Stimulated activated CD4-positive, alpha-beta T cell treated with anti-CD3 and anti-CD28 coated beads, Interleukin-1b, Interleukin-23, amount 100 ng/mL, for 24 hours (primary cell): ENCODE data around the gene STOML1.
"Not testable (repeated sequence)": the region's sequence is repeated elsewhere in the genome, so short reads cannot be mapped to it uniquely, and the experiment has no call there.

Experiments
- DNase-seq, 4 experiments: peaks; one replicate each; pipeline ENCODE4 v3.0.0-alpha.2; 2020; ENCODE audit warnings: low read depth in 4 of 4, low spot score in 1 of 4

Gene STOML1

DNA sequence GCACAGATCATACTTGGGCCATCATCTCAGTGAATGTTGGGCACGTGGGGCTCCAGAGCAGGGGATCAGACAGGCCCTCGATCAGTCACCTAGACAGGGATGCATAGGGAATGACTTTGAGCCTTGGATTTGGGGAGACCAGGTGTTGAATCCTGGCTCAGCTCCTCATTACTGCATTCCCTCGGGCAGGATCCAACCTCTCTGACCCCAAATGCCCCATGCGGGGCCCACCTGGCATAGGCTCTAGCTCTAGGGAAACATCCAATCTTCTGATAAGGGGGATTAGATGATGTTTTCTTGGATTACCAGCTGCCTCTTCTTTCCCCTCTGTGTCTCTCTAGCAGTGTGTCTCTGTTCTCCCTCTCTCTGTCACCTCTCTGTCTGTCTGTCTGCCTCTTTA lies 43.1 kb downstream of the STOML1 start:
- DNase-seq, result no peak

DNA sequence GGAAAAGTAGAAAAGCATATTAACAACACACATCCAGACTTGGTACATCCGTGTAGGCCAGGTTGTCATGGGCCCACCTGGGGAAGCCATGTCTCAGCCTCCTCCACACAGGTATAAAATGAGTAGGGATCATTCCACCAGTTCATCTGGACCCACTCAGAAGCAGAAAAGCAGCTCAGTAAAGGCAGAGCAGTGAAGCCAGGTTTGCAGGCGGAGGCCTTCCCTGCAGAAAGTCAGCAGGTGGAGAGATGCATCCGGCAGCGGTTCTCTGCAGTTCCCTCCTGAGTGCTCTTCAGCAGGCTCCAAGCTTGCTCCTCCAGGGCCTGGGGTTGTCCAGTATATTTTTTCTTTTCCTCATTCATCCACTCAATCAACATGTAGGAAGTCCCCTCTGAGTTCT lies 43.7 kb downstream of the STOML1 start:
- no peak for DNase-seq

DNA sequence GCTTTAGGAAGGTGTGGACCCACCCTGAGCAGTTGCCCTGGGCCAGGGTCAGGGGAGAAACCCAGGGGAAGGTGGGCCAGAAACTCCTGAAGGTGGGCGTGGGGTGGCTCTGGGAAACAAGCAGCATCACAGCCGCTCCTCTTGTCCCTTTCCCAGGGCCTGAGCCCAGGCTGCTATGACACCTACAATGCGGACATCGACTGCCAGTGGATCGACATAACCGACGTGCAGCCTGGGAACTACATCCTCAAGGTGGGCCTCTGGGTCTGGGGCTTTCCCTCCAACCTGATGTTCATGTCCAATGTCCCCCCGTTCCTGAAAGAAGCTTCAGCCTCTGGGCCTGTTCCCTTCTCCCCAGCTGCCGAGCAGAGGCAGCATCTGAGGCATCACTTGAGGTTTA lies 44.4 kb downstream of the STOML1 start:
- DNase-seq, result no peak

DNA sequence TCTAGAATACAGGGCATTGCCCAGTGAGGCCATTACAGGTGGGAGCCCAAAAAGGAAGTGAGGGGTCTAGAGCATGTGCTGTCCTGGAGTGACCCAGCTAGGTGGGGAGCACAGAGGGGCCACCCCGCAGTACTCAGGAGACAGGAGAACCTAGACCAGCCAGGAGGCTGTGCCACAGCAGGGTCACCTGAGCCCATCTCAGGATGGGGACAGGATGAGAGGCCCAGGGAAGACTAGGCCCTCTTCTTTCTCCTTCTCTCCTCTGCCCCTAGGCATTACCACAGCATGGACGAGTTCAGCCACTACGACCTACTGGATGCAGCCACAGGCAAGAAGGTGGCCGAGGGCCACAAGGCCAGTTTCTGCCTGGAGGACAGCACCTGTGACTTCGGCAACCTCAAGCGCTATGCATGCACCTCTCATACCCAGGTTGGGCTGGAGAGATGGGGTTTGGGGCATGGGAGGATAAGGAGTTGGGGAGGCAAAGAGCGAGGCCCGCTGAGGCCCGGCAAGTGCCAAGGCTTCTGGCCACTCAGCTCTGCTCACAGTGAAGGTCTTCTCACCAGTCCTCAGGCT lies 45.2 kb downstream of the STOML1 start:
- no peak for DNase-seq

DNA sequence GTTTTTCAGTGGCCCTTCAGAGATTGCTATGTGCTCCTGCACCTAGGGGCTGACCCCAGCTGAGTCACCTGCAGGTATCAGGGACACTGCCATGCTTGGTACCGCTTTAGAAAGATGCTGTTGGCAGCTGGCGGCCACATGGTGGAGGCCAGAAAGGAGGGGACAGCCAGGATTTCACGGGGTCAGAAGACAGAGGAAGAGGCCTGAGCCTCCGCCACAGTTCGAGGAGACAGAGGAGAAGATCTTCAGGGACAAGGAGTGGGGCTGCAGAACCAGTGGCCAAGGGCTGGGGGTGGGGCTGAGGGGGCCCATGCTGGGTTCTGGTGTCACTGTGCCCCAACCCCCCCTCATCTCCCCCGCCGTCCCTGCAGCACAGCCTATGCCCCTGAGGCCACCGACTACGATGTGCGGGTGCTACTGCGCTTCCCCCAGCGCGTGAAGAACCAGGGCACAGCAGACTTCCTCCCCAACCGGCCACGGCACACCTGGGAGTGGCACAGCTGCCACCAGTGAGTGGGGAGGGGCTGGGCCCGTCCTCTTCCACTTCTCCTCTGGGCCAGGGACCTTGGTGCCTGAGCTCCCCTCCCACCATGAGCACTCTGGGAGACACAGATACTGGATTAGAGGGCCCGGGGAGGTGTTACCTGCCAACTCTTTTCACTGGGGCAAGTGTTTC lies 45.9 kb downstream of the STOML1 start:
- no peak for DNase-seq

DNA sequence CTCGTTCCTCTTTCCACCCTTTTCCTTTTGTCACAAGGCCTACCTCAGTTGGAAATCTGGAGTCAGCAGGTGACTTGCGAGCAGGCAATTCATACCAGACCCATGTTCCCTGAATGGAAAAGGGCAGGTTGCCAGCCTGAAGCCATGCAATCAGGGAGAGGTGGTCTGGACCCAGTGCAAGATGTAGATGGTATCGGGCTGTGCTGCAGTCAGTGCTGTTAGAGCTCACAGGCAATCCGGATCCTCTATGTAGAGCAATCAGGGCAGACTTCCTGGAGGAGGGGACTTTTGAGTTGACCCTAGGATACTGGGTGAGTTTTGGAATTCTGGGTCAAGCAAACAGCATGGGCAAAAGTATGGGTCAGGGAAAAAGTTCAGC lies 47.0 kb downstream of the STOML1 start:
- DNase-seq, result no peak

DNA sequence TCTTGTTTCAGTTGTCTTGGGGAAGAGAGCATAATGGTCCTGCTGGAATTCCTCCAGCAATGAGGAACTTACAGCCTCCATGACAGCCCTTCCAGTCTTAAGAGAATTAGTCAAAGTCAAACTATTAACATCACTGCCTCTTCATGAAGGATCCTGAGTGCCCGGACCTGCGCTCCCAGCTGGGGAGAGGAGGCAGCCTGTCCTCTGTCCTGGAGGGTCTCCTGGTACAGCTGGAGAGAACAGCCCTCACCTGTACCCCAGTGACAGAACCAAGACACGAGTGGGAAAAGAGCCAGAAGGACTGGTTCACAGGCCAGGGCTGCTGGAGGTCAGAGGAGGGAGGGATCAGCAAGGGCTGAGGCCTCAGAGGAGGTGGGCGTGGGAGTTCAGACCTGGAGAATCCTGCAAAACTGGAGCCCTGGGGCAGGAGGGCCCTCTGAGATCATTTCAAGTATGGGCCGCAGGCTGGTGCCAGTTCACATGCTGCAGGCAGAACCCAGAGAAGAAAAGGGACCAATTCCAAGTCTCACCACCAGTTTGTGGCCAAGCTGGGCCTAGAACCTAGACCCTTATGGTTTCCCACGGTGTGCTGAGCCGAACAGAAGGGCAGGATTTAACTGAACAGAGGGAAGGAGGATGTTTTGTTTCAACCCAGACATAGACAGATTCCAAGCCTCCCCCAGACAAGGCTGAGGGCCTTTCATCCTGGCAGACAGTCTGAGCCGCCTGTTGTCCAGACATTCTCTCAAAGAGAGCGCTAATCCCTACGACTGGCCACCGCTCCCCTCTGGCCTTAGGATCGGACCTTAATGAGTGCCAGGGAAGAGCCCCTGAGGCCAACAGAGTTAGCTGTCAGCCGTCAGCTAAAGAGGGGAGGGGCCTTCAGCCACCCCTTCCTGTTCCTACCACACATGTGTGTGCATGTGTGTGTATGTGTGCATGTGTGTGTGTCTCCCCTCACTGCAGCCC lies 47.6 kb downstream of the STOML1 start:
- no peak for DNase-seq

DNA sequence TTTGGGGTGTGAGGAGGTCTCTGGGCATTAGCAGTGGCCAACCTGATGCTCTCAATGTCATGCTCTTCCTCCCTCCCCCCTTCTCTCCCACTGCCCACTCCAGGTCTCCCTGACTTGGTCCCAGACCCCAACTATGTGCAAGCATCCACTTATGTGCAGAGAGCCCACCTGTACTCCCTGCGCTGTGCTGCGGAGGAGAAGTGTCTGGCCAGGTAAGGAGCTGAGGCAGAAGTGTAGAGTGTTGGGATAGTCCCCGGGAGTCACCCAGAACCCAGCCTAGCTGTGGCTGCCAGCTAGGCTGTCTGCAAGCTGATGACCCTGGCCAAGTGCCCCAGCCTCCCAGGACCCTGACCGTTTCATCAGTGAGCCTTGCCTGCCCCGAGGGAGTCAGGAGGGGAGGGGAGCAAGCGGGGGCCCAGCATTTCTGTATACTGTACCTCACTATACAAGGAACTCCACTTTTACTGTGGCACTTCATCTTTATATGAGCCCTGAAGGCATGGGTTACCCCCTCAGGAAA lies 49.3 kb downstream of the STOML1 start:
- no peak for DNase-seq

DNA sequence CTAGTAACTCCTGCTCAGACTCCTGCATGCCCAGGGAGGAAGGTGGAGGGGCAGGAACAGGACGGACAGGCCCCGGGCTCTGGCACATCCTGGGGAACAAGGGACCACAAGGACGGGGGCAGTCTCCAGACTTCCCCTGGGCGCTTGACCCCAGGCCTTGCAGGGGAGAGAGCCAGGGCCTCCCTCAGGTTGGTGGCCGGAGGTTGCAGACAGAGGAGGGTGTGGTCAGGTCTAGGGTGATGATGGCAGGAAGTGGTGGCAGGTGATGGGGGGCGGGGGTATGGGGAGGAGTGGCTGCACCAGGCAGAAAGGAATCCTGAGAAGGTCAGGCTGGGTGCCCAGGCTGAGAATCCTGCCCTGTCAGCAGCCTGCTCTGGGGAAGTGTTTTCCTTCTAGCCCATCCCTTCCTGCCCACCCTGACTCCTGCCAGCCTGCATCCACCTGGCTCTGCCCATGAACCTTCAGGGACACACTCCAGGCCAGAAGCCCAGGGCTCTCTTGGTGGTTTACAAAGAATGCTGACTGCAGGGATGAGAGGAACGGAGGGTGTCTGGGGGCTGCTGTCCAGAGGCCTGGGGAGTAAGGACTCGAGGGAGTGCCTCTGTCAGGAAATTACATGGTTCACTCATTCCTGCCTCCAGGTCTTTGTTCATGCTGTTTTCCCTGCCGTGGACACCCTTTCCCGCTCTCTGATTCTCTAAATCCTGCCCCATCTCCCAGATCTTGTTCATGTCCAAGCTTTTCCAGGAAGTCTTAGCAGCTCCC lies 50.0 kb downstream of the STOML1 start:
- no peak for DNase-seq

DNA sequence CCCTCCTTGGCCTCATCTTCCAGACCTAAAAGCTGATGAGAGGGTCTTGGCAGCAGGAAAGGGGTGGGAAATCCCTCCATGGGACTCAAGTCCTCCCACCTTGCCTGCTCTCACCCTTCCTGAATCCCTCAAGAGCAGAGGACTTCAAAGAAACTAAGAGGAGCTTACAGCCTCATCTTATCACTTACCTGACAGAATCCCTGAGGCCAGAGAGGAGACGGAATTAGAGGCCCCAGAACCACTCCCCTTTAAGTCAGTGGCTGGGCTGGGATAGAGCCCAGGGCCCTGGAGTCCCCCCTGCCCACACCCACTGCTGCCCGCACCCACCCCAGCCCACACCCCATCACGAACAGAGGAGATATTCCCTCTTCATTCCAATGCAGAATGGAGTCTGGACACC lies 50.6 kb downstream of the STOML1 start:
- no peak for DNase-seq

DNA sequence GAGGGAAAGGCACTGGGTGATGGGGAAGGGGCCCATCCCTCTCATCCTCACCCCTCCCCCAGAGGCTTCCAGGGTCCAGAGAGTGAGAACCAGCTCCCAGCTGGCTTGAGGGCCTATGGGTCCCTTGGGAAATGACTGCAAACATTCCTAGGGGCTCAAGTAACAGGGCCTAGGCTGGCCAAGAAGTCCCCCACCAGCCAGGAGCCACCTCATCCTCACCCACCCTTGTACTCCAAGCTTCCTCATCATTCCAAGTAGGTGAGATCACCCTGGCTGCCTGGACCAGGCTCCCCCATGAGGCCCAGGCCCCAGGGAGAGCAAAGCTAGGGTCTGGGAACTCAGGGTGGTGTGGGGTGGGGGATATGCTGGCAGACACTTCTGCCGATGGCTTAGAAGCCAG lies 51.1 kb downstream of the STOML1 start:
- DNase-seq, result no peak

DNA sequence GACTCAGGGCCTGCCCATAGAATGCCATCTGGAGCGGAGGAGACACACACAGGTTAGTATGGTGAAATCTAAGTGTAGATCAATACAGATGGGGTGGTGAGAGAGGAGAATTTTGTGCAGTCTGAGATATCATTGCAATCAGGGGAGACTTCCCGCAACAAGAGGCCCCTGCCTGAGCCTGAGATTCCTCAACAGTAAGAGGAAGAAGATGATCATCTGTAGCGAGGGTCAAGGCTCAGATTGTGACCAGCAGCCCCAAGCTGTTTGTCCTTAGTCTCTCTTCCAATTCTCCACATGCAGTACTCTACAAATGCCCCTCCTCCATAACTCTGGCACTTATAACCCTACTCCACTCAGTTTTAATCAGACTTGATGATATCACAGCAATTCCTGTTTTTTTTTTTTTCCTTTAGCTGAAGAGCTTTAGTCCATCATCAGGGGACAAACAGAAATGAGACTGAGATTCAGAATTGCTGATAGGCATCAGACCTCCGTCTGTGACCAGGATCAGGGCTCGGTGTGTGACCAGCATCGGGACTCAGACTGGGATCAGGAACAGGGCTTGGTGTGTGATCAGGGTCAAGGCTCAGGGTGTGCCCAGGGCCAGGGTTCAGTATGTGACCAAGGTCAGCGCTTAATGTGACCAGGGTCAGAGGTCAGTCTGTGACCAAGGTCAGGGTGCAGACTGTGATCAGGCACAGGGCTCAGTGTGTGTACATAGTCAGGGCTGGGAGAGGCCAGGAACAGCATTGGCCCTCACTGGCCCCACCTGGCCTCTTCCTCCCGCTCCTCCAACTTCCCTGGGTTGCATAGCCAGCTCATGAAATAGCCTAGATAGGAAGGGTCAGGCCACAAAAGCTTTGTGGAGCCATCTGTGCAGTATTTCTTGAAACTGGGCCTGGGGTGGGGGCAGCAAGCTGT lies 51.8 kb downstream of the STOML1 start:
- no peak for DNase-seq

DNA sequence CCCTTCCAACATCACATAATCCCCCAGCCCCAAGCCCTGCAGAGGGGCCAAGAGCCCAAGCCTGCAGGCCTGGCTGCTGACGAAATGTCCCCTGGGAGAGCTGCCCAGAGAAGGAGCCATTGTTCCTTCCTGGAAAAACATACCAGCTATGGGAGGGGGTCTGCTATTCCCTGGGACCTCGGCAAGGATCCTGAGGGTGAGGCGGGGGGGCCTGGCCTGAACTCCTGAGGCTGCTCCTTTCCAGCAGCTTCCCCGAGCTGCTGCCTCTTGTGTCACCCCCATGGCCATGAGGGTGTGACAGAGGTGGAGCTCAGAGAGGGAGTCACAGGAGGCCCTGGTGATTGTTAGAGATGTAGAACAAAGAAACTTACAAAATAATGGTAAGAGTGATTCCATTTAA lies 53.0 kb downstream of the STOML1 start:
- DNase-seq, result no peak

DNA sequence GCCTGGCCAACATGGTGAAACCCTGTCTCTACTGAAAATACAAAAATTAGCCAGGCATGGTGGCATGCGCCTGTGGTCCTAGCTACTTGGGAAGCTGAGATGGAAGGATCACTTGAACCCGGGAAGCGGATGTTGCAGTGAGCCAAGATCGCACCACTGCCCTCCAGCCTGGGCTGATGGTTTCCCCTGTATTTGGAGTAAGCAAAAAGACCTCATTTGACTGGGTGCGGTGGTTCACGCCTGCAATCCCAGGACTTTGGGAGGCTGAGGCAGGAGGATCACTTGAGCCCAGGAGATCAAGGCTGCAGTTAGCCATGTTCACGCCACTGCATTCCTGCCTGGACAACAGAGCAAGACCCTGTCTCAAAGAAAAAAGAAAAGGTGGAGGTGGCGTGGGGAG lies 53.6 kb downstream of the STOML1 start:
- DNase-seq, result not testable (repeated sequence)

DNA sequence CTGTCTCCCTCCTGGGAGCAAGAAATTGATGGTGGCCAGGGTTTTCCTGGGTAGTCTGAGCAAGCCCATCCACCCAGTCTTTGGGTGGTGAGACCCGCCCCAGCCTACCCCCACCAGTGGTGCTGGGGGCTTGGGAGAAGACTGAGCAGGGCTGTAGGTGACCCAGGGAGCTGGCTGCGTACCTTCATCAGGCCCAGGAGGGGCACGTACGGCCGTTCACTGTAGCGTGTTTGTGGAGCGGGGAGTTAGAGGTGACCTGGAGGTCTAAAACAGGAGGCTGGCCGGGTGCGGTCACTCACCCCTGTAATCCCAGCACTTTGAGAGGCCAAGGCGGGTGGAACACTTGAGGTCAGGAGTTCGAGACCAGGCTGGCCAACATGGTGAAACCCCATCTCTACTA lies 54.4 kb downstream of the STOML1 start:
- DNase-seq, result no peak

DNA sequence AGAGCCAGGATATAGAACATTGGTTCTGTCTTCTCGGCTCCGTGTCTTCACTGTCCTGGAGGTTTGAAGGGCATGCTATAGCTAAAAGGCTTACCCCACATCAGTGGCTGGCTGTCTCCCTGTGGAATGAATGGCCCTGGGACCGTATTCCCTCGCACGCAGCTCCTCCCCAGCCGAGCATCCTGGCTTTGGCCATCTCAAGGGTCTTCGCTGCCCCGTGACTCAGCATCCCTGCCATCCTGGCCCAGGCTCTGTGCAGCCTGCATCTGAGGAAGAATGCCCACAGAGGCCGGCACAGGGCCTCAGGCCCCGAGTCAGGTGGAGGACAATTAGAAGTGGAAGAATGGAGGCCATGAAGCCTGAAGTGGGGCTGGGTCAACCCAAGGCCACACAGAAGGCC lies 54.8 kb downstream of the STOML1 start:
- no peak for DNase-seq

DNA sequence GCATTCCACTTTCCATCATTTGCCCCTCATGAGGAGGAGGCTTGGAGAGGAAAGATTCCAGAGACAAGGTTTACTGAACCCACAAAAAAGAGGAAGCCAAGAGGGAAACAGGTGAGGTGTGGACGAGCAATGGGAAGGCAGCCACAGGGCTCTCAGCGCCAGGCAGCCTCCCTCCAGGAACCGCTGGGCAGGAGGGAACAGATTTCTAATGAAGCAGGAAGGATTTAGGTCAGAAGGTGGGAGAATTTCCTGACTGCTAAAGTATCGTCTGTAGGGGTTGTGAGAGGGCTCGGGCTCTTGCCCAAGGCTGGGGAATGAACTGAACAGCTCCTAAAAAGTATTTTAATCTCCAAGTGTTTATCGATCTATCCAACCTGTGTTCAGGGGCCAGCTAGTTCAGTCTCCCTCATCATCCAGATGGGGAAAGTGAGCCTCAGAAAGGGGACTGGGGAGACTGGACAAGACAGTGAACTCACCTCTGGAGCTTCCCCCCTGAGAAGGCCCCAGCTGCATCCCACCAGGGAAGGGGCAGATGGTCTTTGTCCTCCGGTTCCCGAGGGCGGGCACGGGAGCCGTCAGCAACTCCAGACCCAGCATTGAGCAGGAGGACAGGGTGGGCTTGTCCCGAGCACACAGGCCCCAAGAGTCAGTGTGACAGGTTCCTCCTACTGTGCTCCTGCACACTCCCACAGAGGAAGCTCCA lies 55.4 kb downstream of the STOML1 start:
- no peak for DNase-seq

DNA sequence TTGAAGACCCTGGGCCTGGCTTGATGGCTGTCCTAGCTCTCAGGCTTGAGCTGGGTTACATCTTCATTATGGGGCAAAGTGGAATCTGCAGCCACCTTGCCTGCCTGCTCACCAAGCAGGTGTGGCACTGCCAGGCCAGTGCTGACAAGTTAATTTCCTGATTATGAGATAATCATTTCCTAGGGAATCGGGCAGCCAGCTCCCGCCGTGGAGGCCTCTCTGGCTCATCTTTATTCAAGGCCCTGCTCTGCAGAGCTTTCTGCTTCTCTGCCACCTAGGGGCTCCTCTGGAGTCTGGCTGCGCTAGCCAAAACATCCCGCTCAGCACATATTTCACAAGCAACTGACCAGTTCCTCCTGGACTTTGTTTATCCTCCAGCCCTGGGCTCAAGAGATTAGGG lies 55.9 kb downstream of the STOML1 start:
- DNase-seq, result no peak

DNA sequence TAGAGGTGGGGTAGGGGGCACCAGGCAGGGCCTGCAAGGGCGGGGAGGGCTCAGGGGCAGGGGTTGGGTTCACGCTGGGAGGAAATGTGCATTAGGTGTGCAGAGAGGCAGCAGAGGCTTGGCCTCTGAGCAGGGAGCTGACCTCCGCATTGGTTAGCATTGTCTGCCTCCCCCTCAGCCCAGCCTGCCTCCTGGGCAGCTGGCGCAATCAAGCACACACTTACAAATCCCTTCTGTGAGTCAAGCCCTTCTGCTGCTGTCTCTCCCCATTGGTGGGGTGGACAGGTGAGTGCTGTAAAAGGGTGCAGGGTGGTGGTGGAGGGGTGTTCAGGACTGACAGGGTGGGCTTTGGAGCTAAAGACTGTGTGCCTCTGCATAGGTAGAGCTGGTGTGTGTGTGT lies 56.5 kb downstream of the STOML1 start:
- no peak for DNase-seq

DNA sequence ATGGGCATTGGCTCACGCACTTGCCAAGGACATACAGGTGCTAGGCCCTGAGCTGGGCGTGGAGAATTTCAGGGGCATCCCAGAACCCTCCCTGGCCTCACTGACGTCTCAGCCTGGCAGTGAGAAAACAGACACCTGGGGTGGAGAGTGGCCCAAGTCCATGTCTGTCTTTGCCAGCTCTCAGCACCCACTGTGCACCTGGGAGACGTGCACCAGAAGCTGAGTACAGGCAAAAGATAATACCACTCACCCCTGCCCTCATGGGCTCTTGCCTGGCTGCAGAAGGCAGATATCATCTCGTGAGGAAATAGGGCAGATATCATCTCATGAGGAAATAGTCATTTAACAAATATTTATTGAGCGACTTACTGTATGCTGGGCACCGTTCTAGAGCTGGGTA lies 57.8 kb downstream of the STOML1 start:
- DNase-seq, result no peak
